ENCODE data around the gene BCL11B.

Gene BCL11B

DNA sequence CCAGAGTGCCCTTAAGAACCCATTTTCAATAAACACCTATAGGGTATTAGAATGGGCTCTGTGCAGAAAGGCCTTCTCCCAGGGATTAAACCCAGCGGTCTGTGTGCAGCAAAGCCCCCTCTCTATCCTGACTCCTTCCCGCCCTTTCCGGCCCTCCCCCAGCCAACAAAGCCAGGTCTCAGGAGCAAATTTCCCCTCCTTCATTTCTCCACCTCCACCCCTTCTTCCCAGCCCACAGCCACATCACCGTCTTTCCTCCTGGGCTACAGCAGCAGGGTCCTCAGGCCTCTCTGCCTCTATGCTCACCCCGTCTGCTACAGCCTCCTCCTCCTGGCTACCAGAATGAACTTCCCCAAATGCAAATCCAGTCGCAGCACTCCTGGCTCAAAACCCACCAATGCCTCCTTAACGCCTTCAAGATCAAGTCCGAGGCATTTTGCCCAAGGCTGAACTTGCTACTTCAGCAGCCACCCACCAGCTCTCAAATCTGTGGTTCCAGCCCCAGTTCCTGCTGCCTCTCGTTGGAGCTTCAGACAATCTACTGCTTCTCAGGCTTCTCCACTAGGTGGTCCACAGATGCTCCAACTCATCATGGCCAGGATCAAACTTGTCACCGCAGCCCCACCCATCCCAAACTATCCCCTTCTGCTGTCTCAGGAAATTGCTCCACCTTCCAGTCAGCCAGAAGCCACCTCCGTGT lies 134.8 kb downstream of the BCL11B start:
- no peak for DNase-seq (ENCODE audit: low read depth)

DNA sequence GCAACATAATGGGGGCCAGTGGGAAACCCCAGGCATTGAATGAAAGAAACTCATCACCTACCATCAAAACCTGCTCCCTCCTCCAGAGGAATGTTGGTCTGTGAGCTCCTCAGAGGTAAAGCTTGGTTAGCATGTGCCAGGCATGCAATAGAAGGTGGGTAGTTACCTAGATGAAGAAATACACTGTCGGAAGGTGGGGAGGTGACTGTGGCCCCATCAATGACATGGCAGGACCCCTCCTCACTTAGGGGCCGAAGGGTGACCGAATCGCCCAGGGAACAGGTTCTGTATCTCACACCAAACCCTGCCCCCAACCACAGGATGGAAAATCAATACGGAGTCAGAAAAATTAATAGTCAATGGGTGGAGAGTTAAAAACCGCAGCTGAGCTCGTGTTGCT lies 135.6 kb downstream of the BCL11B start:
- no peak for DNase-seq (ENCODE audit: low read depth)

DNA sequence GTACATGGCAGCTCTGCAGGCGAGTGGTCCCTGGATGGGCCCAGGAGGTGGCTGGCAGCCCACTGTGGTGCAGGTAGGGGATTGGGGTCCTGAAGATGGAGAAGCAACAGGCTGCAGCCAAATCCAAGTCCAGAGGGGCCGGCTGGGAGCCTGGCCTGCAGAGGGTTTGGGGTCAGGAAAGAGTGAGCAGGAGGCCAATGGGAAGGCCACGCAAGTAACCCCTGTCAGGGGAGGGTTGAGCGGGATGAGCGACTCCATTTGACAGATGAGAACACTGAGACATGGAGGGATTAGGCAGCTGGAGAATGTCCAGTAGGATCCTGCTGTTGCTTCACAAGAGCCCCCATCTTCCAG lies 136.0 kb downstream of the BCL11B start:
- DNase-seq (ENCODE audit: low read depth): no peak

GRCh38 chr14:99134516-99135046 lies 137.4 kb downstream of the BCL11B start:
- no peak for DNase-seq (ENCODE audit: low read depth)

DNA sequence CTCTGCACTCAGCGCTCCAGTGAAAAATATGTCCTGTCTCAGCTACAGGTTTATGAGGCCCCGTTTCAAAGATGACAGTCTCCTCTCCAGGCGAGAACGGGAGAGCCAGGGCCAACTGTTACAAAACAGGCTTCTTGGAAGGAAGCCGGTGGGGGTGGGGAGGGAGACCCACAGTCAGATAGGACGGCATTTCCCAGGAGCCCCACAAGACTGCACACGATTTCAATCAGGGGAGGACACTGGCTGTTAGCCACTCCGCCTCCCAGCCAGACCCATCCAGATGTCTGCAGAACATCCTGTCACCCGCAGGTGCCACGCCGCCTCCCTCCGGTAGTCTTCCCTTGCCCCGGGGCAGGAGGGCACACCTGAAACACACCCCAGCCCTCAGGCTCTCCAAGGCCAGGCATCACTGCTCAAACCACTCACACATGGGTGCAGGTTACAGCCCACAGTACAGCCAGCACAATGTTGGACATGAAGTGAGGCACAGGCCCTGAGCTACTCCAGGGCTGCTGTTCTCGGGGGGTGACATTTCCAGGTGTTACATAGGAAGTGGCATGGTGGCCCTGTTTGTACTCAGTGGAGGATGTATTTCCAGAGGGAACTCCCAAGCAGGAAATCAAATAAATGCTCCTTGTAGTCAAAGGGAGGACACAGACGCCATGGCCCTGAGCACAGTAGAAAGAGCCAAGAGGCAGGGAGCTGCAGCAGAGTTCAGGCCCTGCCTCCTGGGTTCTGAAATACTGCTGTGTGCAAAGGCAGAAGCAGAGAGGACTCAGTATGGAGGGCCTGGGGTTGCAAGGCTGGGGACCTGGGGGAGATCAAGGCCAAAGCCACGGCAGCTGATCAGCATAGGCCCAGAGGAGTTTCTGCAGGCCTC lies 138.1 kb downstream of the BCL11B start:
- no peak for DNase-seq (ENCODE audit: low read depth)

GRCh38 chr14:99132821-99133635 lies 139.0 kb downstream of the BCL11B start:
- no peak for DNase-seq (ENCODE audit: low read depth)

DNA sequence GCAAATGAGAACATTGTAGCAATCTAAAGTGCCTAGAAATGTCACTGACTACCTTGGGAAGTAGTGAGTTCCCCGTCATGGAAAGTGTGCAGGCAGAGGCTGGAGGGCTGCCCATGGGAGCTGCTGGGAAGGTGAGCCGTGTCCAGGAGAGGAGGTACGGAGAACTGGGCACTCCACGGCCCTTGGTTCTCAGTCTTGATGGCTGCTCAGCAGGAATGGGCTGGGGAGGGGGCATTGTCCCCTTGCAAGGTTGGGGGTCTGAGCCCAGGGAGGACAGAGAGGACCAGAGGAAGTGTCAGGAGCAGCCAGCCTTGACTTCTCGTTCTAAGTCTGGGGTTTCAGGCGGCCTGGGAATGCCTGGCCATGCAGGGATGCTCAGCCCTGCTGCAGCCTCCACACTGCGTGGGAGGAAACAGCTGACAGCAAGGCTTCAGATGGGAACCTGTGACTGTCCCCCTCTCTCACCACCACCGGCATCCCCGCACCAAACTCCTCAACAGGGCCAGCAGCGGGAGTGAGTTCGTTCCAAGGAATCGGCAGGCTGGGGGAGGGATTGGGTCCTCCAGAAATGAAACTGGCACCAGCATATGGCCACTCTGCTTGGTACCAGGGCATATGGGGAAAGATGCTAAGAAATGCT lies 140.2 kb downstream of the BCL11B start:
- DNase-seq (ENCODE audit: low read depth): no peak

DNA sequence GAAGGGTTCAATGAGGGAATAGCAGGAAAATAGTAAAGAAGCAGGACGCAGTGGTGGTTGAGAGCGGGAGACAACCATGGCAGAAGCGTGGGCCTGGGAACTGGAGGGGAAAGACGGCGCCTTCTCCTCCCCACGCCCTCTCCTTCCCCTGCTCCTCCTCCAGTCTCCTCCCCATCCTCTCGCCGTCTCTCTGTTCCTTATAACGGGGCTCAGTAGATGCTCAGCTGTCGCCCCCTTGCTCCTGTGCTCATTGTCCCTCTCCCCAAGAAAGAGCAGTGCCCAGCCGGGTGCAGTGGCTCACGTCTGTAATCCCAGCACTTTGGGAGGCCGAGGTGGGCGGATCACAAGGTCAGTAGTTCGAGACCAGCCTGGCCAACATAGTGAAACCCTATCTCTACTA lies 142.0 kb downstream of the BCL11B start:
- DNase-seq (ENCODE audit: low read depth): no peak

- no peak for DNase-seq (ENCODE audit: low read depth)
These were observed 142.7 kb downstream of the BCL11B start for GRCh38 chr14:99129211-99129696.

GRCh38 chr14:99128185-99128584 lies 143.8 kb downstream of the BCL11B start:
- DNase-seq (ENCODE audit: low read depth): no peak

DNA sequence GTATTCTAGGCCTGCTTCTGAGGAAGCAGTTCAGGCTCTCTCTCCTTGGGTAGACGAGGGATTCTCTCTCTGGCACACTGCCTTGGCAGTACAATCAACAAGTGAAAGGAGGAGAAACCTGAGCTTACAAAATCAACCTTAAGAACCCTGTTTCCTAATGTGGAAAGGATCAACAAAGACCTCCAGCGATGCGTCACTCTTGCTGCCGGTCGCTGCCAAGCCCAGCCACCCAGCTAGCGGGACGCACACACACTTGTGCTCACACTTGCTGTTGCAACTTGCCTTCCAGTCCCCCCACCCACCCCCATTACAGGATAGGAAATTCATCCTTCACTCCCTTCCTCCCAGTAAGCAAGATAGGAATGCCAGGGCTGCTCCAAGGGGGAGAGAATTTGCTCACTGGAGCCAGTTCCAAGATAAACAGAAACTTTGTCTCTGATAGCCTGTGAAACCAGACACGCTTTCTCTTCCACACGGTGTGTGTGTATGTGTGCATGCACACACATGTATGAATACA lies 144.3 kb downstream of the BCL11B start:
- no peak for DNase-seq (ENCODE audit: low read depth)

DNA sequence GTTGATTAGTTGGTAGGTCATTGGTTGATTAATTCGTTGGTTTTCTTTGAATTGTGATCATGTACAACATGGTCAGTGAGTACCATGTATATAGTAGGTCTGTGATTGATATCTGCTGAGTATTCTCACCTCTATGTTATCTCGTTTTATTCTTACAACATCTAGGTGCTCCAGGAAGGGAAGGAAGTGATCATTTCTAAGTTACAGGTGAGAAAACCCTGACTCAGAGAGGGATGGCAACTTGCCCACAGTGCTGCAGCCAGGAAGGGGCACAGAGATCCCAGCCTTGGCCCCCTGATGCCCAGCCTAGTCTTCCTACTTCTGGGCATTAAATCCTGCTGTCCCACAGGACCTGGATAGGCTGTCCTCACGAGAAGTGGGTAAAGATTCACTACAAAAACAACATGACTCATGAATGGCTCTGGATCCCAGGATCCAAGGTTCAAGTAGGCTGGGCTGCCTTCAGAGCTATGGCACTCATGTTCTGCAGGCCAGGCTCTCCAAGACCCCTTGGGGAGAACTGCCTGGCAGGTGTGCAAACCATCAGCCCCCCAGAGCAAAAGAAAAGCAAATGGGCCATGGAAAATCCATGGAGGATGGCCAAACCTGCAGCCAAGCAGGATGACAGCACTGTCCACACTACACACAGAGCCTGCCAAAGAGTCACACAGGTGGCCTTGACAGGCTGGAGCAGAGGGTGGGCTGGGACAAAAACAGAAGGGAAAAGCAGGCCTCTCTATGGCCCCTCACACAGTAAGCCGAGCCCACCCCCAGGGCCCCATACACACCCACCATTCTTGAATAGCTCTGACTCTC lies 146.2 kb downstream of the BCL11B start:
- no peak for DNase-seq (ENCODE audit: low read depth)

DNA sequence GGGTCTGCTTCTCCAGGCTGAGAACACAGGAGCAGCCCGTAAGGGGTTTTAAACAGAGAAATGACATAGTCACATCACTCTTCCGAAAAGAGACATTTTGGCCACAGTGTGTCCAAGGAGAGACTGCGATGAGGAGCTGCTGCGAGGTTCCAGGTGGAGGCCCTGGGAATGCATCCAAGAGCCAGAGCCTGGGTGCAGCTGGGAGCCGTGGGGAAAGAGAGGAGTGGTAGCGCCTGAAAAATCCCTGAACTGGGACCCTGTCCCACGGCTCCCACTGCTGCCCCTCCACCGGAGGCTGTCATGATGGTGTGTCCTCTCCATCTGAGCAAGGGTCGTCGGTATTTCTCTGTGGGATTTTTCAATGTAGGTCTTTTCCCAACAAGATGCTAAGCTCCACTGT lies 146.9 kb downstream of the BCL11B start:
- no peak for DNase-seq (ENCODE audit: low read depth)

GRCh38 chr14:99124482-99125105 lies 147.4 kb downstream of the BCL11B start:
- DNase-seq (ENCODE audit: low read depth): no peak

DNA sequence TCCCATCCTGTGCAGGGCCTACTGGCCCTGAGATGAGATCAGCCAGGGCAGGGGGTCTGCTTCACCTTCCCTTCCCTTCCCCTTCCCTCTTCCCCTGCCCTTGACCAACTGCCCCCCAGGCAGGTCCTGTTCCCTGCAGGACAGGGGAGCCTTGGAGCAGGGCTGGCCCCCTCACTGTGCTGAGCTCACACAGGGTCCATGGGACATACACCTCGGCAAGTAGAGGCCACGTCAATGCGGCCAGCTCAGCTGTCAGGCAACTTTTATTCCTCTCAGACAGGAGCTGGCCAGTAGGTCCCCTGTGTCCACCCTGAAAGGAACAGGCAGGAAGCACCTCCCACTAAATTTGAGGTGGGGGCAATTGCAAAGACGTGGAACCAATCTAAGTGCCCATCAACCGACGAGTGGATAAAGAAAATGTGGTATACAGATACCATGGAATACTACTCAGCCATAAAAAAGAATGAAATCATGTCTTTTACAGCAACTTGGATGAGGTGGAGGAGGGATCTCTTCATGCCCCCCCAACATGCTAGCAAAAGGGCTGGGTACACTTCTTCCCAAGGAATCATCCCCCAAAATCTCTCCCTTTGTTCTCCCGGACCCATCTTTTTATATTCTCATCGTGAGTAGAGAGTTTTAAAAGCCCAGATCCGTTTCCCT lies 148.7 kb downstream of the BCL11B start:
- no peak for DNase-seq (ENCODE audit: low read depth)

- no peak for DNase-seq (ENCODE audit: low read depth)
These were observed 149.4 kb downstream of the BCL11B start for GRCh38 chr14:99122521-99123125.

GRCh38 chr14:99121319-99121875 lies 150.6 kb downstream of the BCL11B start:
- DNase-seq (ENCODE audit: low read depth): no peak

DNA sequence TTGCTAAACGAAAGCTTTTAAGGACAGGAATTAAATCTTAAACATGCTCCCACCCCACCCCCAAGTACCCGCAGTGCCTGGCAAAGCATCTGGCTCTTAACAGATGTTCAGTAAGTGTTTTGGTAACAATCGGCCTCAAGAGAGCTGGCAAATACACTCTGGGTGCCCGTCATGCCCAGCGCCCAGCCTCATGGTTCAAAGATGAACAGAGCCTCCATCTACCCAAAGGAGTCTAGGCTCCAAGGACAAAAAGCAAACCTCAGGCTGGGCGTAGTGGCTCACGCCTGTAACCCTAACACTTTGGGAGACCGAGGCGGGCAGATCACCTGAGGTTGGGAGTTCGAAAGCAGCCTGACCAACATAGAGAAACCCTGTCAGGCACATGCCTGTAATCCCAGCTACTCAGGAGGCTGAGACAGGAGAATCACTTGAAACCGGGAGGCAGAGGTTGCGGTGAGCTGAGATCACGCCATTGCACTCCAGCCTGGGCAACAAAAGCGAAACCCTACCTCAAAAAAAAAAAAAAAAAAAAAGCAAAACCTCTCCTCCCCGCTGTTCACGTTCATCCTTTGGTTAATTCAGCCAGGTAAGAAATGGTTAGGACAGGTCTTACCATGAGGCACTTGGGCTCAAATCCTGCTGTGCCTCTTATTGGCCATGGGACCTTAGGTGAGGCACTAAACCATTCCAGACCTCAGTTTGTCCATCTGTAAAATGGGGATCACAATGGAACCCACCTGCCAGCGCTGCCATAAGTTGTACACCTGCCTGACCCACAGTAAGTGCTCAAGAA lies 151.3 kb downstream of the BCL11B start:
- no peak for DNase-seq (ENCODE audit: low read depth)

Data from stimulated activated CD8-positive, alpha-beta memory T cell treated with anti-CD3 and anti-CD28 coated beads, Interleukin-4, amount 100 ng/mL, for 24 hours (primary cell).